PC-3 (cell line): ENCODE data around the gene RTBDN. TPM values are rescaled to one million over a fixed set of nuclear protein-coding genes. Genes with fewer than 3 reads are reported as not detected.

Source experiments
- ATAC-seq: fragments of 200-7000 bp; cut with Tn5 transposase; 2 replicates; pipeline ENCODE4 v1.9.1; 2020; ENCODE audit warnings: mild to moderate bottlenecking, moderate library complexity
- BruUV-seq: library from RNA; stranded (reverse); fragments of 400-500 nt; replicated peaks from 2 replicates; lab custom pipeline; 2021; lab: Mats Ljungman, UMichigan
- CTCF ChIA-PET: fragments of 300-600 bp; sonication (Branson Sonifier 250); formaldehyde crosslinking; loops from one replicate; lab custom pipeline; 2022; ENCODE audit warnings: antibody characterized with exemption; lab: Charles Lee
- POLR2A ChIA-PET: fragments of 300-600 bp; sonication (Branson Sonifier 250); formaldehyde crosslinking; loops from one replicate; lab custom pipeline; 2022; ENCODE audit warnings: antibody characterized with exemption; ENCODE audit not compliant: unreplicated experiment; lab: Charles Lee
- DNase-seq: peaks from one replicate; pipeline ENCODE4 v3.0.0-alpha.2; 2015
- H2AFZ ChIP-seq: fragments of 300-600 bp; sonication (generic); 2 replicates; pipeline ENCODE4 v1.6.0; 2016; ENCODE audit warnings: antibody characterized with exemption, low read length
- H3F3A ChIP-seq: fragments of 300-600 bp; sonication (generic); one replicate; pipeline ENCODE4 v1.6.0; 2017; ENCODE audit warnings: antibody characterized with exemption, low read length, control low read depth, mild to moderate bottlenecking; ENCODE audit not compliant: unreplicated experiment
- H3K27ac ChIP-seq: fragments of 300-600 bp; sonication (generic); 2 replicates; pipeline ENCODE4 v1.5.1; 2016; ENCODE audit warnings: mild to moderate bottlenecking, low read length
- H3K27me3 ChIP-seq: fragments of 300-600 bp; sonication (generic); 2 replicates; pipeline ENCODE4 v1.6.1; 2016; ENCODE audit warnings: low read length, mixed read lengths
- H3K36me3 ChIP-seq: fragments of 300-600 bp; sonication (generic); 2 replicates; pipeline ENCODE4 v1.6.1; 2016; ENCODE audit warnings: low read depth, mixed run types, low read length, mixed read lengths
- H3K4me1 ChIP-seq: fragments of 300-600 bp; sonication (generic); 2 replicates; pipeline ENCODE4 v1.5.1; 2016; ENCODE audit warnings: low read length; ENCODE audit not compliant: insufficient read depth
- H3K4me2 ChIP-seq: fragments of 300-600 bp; sonication (generic); 2 replicates; pipeline ENCODE4 v1.6.0; 2016; ENCODE audit warnings: low read length
- H3K4me3 ChIP-seq: fragments of 300-600 bp; sonication (generic); 2 replicates; pipeline ENCODE4 v1.5.1; 2016; ENCODE audit warnings: mild to moderate bottlenecking, low read length, mixed read lengths
- H3K79me2 ChIP-seq: fragments of 300-600 bp; sonication (generic); 2 replicates; pipeline ENCODE4 v1.6.1; 2017; ENCODE audit warnings: low read length, mixed read lengths
- H3K9ac ChIP-seq: fragments of 300-600 bp; sonication (generic); 2 replicates; pipeline ENCODE4 v1.6.0; 2016; ENCODE audit warnings: mild to moderate bottlenecking, low read length
- H3K9me2 ChIP-seq: fragments of 300-600 bp; sonication (generic); replicated peaks from 2 replicates; pipeline ENCODE4 v1.6.1; 2016; ENCODE audit warnings: mixed run types, low read length, mixed read lengths
- H3K9me3 ChIP-seq: fragments of 300-600 bp; sonication (generic); 2 replicates; pipeline ENCODE4 v1.6.1; 2016; ENCODE audit warnings: low read length, mixed read lengths
- H4K20me1 ChIP-seq: fragments of 300-600 bp; sonication (generic); 2 replicates; pipeline ENCODE4 v1.6.1; 2016; ENCODE audit warnings: low read length, mixed read lengths
- EZH2 ChIP-seq: fragments of 300-600 bp; sonication (generic); IDR thresholded peaks from one replicate; pipeline ENCODE4 v1.6.1; 2017; ENCODE audit warnings: antibody characterized with exemption, mild to moderate bottlenecking, low read length; ENCODE audit not compliant: unreplicated experiment
- EZH2phosphoT487 ChIP-seq: fragments of 300-600 bp; sonication (generic); IDR thresholded peaks from 2 replicates; pipeline ENCODE4 v1.6.1; 2018; ENCODE audit warnings: mild to moderate bottlenecking, antibody characterized with exemption, low read length, borderline replicate concordance
- intact Hi-C: fragments of 100-400 bp; cut with micrococcal nuclease; formaldehyde crosslinking; loops from 2 replicates; pipeline ENCODE4 v1.9.0; 2023
- total RNA-seq: library from RNA; depleted of rRNA; stranded (reverse); fragments of >200 nt; gene quantifications from 2 replicates; pipeline ENCODE4 v1.2.3, GENCODE V29; 2014
- TF ChIP-seq, protein P1 (sequence below): fragments of 300-600 bp; sonication (generic); conservative IDR thresholded peaks from 2 replicates; pipeline ENCODE4 v1.5.1; 2017; ENCODE audit warnings: antibody characterized with exemption, low read depth, mild to moderate bottlenecking, low read length

The RTBDN gene
- total RNA-seq, 1 experiment from 2014 or later = 3.7 TPM

DNA sequence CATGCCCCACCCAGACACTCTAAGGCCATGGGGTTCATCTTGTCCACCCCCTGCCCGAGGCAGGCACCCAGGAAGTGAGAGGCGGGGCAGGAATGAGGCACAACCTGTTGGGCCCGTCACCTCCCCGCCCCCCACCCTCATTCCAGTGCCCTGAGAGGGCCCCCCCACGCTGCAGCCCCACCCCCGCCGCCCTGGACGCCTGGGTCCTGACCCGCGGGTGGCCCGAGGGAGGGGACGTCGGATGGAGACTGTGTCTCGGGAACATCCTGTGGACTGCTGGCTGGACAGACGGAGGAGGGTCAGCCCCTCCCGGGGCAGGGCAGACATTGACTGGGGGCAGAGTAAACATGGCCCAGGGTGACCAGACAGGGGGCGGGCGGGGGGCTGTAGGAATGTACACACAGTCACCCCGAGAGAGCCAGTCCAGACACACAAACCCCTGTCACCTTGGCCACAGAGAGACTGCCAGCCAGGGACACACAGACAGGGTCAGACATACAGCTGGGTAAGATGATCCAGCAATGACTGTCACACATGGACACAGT lies 50.5 kb downstream of the RTBDN start:
- H2AFZ ChIP-seq = 0 out of 2 replicates have a peak overlapping the region, but pooled peaks have one; percentile 15
- no peaks in the 10 kb centered on the region for H3K9me3 ChIP-seq
- H3K79me2 ChIP-seq = no peaks in the 10 kb centered on the region
- ATAC-seq (peak; percentile 18), DNase-seq (peak; percentile 75)
- no TSS peak for BruUV-seq
- H3F3A ChIP-seq = peaks cover 5% of the 10 kb centered on the region
- ChIA-PET CTCF (no interaction called here), POLR2A (no interaction called here)
- no peak overlapping the region; the same call in 1 of the 2 replicates for H3K4me3 ChIP-seq
- peak overlapping the region; percentile 73 for H3K9ac ChIP-seq
- peak overlapping the region; percentile 90 for H3K4me2 ChIP-seq
- H3K36me3 ChIP-seq = no peaks in the 10 kb centered on the region
- peaks cover 69% of the 10 kb centered on the region for H3K4me1 ChIP-seq
- TF ChIP-seq, protein P1, sequence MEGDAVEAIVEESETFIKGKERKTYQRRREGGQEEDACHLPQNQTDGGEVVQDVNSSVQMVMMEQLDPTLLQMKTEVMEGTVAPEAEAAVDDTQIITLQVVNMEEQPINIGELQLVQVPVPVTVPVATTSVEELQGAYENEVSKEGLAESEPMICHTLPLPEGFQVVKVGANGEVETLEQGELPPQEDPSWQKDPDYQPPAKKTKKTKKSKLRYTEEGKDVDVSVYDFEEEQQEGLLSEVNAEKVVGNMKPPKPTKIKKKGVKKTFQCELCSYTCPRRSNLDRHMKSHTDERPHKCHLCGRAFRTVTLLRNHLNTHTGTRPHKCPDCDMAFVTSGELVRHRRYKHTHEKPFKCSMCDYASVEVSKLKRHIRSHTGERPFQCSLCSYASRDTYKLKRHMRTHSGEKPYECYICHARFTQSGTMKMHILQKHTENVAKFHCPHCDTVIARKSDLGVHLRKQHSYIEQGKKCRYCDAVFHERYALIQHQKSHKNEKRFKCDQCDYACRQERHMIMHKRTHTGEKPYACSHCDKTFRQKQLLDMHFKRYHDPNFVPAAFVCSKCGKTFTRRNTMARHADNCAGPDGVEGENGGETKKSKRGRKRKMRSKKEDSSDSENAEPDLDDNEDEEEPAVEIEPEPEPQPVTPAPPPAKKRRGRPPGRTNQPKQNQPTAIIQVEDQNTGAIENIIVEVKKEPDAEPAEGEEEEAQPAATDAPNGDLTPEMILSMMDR = no peak
- TF ChIP-seq EZH2phosphoT487 (no peak), EZH2 (no peak)
- no peaks in the 10 kb centered on the region for H3K27me3 ChIP-seq
- no peaks in the 10 kb centered on the region for H4K20me1 ChIP-seq
- H3K27ac ChIP-seq = peak overlapping the region; percentile 80
- no peaks in the 10 kb centered on the region for H3K9me2 ChIP-seq
- intact Hi-C loops = no loop called here

DNA sequence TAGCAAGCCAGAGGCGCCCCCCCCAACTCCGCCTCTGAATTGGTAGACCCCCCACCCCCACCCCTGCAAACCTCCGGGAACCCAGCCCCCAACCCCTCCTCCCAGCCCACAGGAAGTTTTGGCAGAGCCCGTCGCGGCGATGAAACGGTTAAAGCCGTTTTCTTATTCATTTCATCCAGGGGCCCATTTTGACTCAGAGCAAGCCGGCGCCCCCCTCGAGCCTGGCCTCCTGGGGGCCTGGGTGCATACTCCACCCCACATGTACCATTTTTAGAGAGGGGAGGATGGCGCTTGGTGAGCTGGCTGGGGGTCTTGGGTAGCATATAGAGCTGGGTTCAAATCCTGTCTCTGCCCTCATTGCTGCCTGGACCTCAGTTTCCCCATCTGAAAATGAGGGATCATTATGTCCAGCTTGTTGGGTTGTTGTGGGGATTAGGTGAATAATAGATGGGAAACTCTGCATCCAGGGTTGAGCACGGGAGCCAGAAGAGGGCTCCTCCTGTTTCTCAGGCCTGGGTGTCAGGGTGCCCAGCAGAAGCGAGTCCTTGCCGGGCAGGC lies 51.0 kb downstream of the RTBDN start:
- Histone ChIP-seq H2AFZ (peak overlapping the region; percentile 93; the same call in 1 of the 2 replicates), H3K36me3 (no peaks in the 10 kb centered on the region), H3K79me2 (no peaks in the 10 kb centered on the region), H3K9ac (peak overlapping the region; percentile 73), H3K9me2 (no peaks in the 10 kb centered on the region), H4K20me1 (no peaks in the 10 kb centered on the region), H3K27ac (peak overlapping the region; percentile 80), H3K9me3 (no peaks in the 10 kb centered on the region), H3K27me3 (no peaks in the 10 kb centered on the region), H3K4me3 (peak overlapping the region; percentile 69), H3K4me1 (peaks cover 69% of the 10 kb centered on the region), H3F3A (peaks cover 5% of the 10 kb centered on the region), H3K4me2 (peak overlapping the region; percentile 90)
- TF ChIP-seq EZH2phosphoT487 (no peak), EZH2 (no peak)
- TF ChIP-seq, protein P1 = no peak
- CTCF ChIA-PET = interaction anchor here (0.8 to 0.9 kb wide), 2 partner anchors 8 to 17 kb away, joined by 4 to 5 read pairs; partner anchors contain the start of gene JUNB
- intact Hi-C loops = no loop called here
- ATAC-seq (no peak), DNase-seq (no peak)
- POLR2A ChIA-PET = no interaction called here
- BruUV-seq = TSS peak; percentile 57
